Measurements from ENCODE around the gene CASK.
"Not testable (repeated sequence)": the region's sequence is repeated elsewhere in the genome, so short reads cannot be mapped to it uniquely, and the experiment has no call there.

CASK gene

DNA sequence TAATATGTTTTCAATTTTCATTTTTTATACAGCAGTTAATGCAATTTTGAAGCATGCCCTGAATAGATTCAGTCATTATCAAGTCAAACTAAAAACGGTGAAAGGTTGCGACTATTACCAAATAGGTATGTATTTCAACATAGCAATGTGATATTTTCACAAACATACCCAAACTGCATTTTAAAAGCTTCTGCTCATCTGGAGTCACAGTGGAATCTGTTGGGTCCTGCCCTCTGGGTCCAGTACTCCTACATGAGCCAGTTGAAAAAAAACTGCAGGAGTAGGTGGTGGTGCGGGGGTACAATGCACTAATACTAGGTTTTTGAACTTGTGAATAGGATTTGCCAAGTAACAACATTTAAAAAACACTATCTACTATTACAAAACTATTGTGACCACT, 233.6 kb downstream of the CASK start:
- no peak for DNase-seq (ENCODE audit: low read depth)

DNA sequence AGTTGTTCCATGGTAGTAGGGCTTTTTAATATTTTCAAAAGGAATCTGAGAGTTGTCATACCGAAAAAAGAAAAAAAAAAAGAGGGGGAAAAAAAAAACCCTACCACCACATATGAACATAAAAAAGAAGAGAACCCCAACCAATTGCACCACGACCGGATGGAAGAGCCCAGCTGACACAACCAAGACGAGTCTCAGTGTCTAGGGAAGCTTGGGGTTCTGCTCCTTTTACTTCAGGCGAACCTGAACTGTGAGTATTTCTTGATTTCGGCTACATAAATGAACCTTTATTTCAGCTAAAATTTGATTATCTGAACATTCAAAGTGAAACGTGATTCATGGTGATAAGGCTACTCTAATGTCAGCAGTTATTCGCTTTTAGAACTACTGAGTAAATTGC, 234.5 kb downstream of the CASK start, which contains the start of gene GPR34:
Gene GPR34, plus strand, starts transcription at position 139 of the 400 bp plus-strand sequence. CDS start 6,661 bp downstream, outside the sequence.
- no peak for DNase-seq (ENCODE audit: low read depth)

DNA sequence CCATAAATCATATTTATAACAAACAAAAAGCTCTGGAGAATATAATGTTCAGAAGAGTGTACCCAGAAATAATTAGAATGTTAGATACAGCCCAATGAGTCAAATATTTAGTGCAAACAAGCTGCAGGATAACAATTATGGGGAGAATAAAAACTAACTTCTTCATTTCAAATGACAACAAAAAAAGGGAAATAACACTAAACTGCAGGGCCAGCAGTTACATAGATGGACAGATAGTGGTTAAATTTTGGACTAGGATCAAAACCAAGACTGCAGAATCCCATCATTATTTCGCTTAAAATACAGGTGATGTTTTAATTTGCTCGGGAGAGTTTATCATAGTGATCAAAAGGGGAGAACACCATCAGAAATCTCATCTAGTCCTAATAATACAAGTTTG, 235.2 kb downstream of the CASK start:
- DNase-seq (ENCODE audit: low read depth) = no peak

DNA sequence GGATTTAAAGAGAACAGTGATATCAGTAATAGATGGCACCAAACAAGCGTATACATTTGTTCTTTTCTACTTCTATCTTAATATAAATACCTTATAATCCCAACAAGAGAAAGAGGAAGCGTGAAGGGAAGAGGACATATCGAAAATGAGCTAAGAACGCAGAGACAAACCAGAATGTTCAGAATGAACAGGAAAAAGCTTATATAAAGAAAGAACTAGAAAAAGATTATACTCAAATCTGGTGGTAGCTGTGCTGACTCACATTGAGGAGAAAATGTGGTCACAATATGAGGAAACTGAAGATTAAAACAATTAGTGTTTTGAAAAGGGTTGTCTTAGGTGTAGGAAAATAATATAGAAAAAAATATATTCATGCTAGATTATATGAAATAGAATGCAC, 236.6 kb downstream of the CASK start:
- DNase-seq (ENCODE audit: low read depth) = no peak

DNA sequence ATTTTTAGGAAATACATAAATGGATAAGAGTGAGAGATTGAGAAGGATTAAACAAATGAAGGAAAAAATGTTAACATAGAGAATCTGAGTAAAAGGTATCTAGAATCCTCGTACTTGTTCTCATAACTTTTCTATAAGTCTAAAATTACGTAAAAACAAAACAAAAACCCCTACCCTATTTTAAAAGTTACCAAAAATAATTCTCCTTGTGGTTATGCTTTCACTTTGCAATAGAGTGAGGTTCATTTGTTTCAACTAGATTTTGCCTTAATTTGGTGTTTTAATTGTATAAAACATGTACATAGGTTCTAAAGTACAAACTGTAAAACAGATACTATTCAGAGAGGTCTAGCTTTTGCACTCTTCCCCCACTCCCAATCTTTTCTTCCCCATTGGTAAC, 238.4 kb downstream of the CASK start:
- DNase-seq (ENCODE audit: low read depth) = no peak

DNA sequence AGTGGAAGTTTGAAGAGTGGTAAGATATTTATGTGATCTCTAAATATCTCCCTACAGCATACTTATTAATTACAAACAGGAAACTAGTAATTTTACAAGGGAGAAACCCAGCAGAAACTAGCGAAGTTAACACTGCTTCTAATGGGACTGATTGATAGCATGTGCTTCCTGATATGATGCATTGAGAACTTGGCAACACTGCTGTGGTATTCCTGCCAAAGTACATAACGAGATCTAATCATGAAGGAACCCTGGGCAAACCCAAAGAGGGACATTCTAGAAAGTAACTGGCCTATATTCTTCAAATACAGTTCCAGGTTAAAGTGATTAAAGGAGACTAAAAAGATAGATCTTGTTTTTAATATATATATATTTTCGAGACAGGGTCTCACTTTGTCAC, 239.2 kb downstream of the CASK start:
- no peak for DNase-seq (ENCODE audit: low read depth)

DNA sequence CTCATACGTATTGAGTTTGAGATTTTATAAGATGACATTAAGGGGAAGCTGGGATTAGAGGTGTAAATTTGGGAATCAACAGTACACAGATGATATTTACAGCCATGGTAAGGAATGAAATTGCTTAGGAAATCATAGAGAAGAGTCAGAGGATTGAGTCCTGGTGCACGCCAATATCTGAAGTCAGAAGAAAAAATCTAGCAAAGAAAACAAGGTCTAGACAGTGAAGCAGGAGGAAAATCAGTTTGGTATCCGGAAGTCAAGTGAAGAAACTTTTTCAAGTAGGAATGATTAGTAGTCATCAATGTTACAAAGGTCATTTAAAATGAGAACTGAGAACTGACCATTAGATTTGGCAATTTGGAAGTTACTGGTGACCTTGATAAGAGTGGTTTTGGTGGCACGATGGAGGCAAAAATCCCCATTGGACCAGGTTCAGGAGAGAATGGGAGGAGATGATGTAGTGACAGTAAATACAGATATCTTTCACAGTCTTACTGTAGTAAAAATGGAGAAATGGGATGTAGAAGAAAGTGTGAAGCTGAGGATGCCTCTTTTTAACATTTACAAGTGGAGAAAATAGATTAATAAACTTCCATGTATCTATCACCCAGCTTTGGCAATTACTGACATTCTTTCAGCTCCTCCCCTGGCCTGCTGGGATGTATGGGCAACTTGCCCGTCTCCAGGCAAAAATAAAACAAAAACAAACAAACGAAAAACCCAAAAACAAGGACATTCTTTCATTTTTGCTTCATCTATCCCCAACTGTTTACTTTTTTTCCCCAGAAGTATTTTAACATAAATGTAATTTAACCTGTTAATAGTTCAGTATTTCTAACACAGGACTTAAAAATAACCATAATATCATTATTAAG, 245.9 kb downstream of the CASK start:
- no peak for DNase-seq (ENCODE audit: low read depth)

DNA sequence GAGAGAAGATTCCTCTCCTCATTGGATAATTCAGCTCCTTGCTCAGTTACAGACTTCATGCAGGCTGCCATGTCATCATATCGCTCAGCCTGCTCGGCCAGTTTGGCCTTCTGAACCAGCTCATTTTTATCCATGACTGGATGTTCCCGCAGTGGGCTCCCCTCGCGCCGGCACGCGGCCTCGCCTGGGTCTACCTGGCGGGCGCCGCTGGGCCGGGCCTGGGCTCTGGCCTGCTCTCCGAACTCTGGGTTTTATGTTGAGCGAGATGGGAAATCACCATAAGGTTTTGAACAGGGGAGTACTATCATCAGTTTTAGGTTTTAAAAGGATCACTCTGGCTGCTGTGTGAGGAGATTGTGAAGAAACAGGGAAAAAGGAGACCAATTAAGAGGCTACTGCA, 247.0 kb downstream of the CASK start:
- not testable (repeated sequence) for DNase-seq (ENCODE audit: low read depth)

DNA sequence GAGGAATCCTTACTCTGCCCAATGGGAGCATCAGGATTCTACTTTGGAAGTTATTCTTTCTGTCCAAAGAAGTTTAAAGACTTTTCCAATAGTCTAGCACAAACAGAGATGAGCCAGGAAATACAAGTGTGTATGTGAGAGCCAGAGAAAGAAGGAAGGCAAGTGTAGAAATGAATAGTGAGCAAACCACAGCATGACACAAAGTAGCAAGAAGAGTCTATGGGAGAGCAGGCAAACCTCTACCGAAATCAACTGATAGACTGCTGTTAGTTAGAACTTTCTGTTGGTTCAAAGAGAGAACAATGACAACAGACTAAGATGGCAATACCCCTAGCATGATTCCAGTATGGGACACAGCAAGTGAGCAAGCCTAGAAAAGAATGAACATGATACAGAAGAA, 250.7 kb downstream of the CASK start:
- no peak for DNase-seq (ENCODE audit: low read depth)

DNA sequence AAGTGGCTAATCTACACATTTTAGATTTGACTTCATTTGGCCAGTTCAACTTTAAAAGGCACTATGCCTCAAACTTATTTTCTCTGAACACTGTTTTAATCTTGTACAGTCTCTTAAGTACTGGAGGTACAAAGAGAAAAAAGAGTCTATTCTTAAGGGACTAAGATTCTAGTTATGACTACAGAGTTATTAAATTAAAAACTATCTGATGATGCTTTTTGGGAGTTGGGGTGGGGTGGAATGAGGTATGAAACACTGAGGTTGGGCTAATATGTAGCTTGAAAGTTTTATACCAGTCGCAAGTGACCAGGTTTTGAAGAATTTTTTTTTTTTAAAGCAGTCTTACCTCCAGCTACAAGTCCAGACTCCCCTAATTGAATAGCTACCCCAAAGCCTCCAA, 252.3 kb downstream of the CASK start:
- no peak for DNase-seq (ENCODE audit: low read depth)

DNA sequence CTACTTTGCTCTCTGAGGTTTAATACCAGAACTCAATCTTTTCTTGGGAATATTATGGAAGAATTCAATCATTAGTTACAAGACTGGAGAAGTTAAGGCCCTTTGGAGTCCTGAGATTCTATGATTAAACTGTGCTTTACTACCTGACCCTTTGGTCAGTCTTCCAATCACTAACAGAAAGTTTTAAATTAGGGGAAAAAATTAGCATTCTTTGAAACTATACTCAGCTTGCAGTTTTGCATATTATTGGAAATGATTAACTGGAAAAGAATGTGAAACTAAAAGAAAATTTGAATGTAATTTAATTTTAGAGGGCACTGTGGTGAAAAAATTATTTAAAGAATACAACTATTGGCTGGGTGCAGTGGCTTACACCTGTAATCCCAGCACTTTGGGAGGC, 253.2 kb downstream of the CASK start:
- DNase-seq (ENCODE audit: low read depth) = no peak

DNA sequence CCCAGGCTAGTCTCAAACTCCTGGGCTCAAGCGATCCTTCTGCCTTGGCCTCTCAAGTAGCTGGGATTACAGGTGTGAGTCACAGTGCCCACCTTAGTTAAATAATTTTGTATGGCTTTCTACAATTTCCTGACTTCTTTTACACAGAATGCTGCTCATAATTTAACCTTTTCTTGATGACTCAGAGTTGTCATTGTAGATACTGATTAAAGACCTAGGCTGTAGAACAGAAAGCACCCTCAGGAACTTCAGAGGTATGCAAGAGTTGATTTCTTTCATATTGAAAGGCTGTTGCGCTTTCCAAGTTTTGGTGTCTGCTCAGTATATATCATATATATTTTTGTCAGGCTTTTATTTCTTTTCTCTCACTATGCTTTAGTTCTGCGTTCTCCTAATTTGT, 255.7 kb downstream of the CASK start:
- DNase-seq (ENCODE audit: low read depth) = no peak

DNA sequence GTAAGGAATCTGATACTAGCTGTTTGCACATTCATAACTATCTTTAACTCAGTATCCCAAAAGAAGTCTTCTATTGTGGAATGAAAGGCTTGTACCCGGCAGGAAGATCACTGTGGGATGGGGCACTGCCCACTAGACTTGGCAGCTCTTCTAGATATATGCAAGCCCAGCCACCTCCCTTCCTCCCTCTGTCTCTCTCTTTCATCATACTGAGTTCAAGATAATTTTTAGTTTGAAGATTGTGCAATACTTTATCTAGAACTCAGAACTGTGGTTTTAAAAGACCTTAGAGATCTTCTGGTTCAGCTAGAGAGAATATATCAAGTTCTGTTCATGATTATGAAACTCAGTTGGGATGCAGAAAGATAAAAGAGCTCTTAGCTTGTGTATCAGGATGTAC, 257.1 kb downstream of the CASK start:
- DNase-seq (ENCODE audit: low read depth) = no peak

DNA sequence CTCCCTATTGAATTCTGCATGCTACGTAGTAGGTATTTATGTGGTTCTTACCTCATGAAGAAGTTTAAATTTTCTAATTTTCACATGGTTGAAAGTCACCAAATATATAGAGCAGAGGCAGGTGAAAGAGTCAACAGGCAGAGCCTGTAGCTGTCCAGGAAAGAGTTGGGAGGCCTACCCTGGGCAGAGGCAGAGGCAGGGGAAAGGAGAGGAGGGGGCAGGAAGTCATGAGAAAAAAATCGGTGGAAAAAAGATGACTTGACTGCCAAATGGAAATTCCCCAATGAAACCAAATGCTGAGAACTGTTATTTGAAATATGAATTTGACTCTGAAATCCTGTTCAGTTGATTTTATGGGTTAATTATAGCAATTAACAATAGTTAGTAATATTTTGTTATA, 257.7 kb downstream of the CASK start:
- DNase-seq (ENCODE audit: low read depth) = no peak

DNA sequence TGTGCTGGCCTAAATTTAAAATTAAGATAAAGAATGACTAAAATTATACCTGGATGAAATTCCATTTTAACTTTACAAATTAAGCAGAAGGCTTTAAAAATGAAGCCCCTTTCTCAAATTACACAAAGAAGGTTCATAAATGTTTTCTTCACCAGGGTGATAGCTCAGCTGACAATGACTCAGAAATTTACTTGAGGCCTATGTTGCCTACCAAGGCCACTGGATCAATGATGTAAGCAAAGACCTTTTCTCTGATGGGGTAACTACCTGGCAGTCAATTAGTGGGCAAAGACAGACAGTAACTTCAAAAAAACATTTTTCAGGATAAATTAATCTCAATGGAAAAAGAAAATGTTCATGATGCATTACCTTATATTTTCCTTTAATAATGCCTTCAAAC, 258.4 kb downstream of the CASK start:
- DNase-seq (ENCODE audit: low read depth) = no peak

DNA sequence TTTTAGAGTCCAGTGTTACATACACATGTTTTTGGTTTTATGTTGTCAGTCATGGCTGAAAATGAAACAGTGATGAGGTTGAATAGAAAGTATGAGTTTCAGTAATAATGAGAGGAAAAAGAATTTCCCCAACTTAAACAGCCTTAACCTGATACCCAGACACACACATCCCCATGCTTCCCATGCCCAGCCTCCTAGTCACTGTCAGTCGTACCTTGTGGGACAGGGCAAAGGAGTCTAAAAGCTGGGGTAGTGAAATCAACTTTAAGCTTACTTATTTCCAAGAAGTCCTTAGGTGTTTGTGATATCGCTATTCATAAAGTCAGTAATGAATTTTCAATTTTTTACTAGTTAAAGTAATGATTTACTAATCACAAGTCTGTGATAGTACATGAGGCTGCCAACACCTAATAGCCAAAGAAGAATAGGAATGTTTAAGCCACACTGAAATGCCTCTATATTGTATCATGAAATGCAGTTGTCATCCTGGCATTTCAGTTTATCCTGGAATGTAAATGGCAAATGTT, 258.9 kb downstream of the CASK start:
- DNase-seq (ENCODE audit: low read depth) = no peak

DNA sequence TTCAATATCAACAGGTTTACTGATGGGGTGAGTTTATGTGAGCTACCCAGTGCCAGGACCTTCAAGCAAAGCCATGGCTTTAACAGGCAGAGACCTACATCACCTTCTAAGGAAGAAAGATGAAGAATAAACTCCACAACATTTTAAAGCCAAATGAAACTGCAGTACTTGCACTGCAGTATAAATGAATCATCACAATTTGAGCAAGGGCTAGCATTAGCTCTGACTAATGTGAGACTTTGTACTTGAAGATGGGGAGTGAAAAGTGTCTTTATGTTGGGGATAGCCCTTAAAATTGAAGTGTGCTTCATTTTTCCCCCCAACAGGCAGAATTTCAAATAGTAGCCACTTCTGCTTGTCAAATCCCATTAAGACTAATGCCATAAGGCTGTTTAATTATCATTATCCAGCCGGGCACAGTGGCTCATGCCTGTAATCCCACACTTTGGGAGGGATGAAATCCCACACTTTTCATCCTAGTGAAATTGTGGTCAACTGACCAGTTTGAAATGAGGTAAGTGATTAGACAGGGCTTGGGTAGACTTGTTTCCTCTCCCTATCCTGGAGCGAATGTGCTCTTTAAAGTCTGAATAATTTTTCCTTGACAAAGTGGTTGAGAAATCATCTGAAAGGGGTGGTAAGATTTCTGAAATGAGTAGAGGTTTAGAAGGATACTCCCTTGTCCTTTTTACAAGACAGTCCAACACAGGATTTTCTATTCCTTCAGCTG, 261.8 kb downstream of the CASK start:
- DNase-seq (ENCODE audit: low read depth) = no peak

DNA sequence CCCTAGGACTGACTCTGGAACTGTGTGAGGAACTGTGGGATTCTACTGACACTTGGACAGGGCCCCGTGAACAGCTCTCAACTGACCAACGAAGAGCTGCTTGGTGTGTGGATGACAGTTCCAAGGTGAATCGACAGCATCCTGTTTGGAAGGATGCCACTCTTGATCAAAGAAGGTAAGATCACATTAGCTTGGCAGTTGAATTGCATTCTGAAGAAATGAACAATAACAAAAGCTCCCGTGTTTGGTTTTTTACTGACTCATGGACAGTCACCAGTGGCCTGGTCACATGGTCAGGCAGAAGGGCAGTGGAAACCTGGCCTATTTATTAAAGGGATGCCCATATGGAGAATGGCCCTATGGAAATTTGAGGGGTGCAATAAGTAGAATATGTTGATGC, 267.7 kb downstream of the CASK start:
- DNase-seq (ENCODE audit: low read depth) = no peak

DNA sequence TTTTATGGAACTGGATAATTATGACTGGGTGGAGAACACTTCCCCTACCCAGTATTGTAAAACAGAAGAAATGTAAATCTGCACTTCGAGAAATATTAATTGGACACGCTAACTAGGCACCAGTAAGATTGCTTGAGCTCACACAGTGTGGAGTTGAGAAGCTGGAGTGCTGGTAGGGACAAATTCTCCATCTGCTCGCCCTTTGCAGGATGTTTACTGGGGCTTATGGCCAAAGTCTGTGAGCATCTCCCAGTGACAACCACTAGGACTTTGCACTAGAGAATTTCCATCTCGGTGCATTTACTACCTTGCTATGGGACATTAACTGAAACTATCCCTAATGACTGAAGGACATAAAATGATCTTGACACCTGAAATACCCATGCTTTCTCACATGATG, 268.3 kb downstream of the CASK start:
- no peak for DNase-seq (ENCODE audit: low read depth)

DNA sequence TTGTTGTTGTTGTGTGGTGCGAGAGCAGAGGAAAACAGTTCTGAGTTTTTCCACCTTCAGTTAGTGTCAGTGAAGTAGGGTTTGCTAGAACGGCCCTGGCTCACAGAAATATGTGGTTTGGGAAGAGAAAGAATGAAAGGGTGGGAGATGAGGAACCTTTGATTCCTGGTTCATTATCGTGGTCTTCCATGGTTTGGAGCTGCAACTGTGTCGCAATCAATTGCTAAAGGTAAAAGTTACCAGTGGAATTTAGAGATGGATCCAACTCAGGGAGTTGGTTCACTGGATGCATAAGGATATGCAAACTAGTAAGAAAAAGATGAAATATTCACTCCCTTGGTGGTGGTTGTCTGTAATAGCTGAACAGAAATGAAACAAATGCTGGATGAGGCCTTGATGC, 270.2 kb downstream of the CASK start:
- no peak for DNase-seq (ENCODE audit: low read depth)

DNA sequence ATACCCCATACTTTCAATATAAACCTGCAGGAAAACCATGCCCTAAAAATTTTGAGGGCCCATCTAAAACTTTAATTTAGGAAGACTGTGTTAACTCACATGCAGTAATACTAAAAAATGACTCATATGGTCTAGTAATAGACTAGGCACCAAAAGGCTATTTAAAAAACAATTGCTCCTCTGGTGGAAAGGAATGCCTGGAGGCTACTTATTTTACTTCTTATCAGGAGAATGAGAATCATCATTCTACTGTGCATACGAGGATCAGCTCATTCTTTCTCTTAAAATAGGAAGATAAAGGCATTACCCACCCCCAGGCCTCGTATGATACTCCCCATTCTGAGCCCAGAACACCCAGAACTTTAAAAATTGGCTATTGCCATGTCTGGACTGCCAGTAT, 277.2 kb downstream of the CASK start:
- DNase-seq (ENCODE audit: low read depth) = not testable (repeated sequence)

DNA sequence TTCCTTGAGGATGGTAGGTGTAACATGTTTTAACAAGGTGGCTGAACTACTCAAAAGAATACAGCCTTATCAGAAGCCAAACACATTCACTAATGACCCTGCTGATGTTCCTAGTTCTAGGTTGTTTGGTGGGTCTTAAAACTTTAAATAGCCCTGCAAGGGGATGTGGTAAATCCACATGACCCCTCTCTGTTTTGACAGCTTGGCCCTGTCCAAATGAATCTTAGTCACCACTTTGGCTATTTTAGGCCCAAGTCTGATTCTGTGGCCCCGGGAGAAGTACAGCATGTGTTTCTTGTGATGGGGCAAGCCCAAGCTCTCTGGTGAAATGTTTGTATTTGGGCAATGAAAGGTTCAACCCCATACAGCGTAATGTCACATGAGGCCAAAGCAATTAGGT, 289.1 kb downstream of the CASK start:
- DNase-seq (ENCODE audit: low read depth) = no peak

DNA sequence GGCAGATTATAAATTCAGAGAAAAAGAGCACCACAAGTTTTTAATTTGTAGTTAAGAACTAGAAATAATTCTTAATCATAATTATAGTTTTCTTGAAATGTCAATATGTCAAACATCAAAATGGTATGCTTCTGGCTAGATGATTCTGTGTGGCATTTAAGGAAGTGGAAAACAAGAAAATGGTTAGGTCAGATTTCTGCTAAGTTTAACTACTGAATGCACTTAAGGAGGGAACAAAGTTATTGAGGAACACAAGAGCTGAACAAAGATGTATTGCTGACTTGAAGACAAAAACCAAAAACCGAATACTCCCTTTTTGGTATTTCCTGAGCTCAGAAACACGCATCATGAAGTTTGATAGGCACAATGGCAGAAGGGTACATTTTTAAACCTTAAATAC, 293.3 kb downstream of the CASK start:
- DNase-seq (ENCODE audit: low read depth) = no peak

Measured in stimulated activated CD8-positive, alpha-beta memory T cell treated with anti-CD3 and anti-CD28 coated beads, Interleukin-12 subunit alpha, Interleukin-12 subunit beta, amount 100 ng/mL, for 1 hour (primary cell).